NCI-H2227 treated with DMSO at 0.1 percent for 48 hours (cell line): ENCODE results near the gene SMIM7.

Experiments
- DNase-seq: peaks from one replicate; lab custom pipeline; 2025; lab: John Stamatoyannopoulos, UW

The SMIM7 gene

DNA sequence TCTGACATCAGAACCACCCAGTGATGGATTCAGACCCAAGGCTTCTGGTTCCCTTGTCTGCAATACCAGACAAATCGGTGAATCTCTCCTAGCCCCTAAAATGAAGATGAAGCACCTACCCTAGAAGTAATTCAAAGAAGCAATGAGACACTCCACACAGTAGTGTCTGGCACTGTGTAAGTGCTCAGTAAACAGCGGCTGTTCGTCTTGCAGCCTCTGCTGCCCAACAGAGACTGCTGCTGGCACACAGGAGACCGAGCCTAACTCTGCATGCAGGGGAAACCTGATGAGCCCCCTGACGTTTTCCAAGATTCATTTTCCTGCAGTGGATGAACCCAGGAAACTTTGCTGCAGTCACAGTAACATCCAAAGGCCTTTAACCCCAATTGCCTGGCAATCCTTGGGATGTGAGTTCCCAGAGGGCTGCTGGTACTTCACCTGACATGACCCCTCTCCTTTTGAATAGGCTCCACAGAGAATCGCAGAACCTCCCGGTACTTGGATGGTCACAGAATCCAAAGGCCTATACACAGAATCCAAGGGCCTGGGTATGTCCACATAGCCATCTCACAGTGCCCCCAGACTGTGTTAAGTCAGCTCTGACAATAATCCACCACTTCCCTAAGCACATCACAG is 38.7 kb downstream of the SMIM7 start:
- DNase-seq = no peak

GRCh38 chr19:16620584-16620983 is 39.4 kb downstream of the SMIM7 start:
- no peak for DNase-seq

- no peak for DNase-seq
Measured at GRCh38 chr19:16620018-16620417, 39.9 kb downstream of the SMIM7 start.

GRCh38 chr19:16619457-16619856 is 40.5 kb downstream of the SMIM7 start:
- no peak for DNase-seq

GRCh38 chr19:16618248-16618647 is 41.7 kb downstream of the SMIM7 start:
- no peak for DNase-seq

GRCh38 chr19:16615808-16616207 is 44.1 kb downstream of the SMIM7 start:
- no peak for DNase-seq

DNA sequence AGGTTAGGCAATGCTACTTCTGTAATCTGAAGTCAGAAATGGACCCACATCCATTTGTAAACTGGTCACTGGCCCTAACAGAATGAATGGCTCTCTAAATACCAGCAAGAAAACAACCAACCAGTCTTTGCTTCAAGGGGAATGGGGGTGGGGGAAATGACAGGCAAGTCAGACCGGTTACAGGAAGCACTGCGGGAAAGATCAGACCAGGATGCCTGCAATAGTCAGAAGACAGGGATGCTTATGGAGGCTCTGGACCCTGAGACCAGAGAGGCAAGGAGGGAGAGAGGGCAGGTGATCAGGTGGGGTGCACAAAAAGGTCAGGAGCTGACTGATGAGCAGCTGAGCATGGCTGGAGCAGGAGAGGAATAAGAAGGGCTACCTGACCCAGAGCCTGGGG is 45.0 kb downstream of the SMIM7 start:
- no peak for DNase-seq

- DNase-seq = no peak
Measured at GRCh38 chr19:16613841-16614240, 46.1 kb downstream of the SMIM7 start.

GRCh38 chr19:16612636-16613035 is 47.3 kb downstream of the SMIM7 start:
- DNase-seq = no peak

- DNase-seq = no peak
Measured at GRCh38 chr19:16611121-16611520, 48.8 kb downstream of the SMIM7 start.

GRCh38 chr19:16609511-16610200 is 50.3 kb downstream of the SMIM7 start:
- no peak for DNase-seq

GRCh38 chr19:16608290-16608739 is 51.6 kb downstream of the SMIM7 start:
- DNase-seq = no peak

GRCh38 chr19:16607819-16608218 is 52.1 kb downstream of the SMIM7 start:
- no peak for DNase-seq

- DNase-seq = no peak
Measured at GRCh38 chr19:16605553-16605994, 54.4 kb downstream of the SMIM7 start.

GRCh38 chr19:16605115-16605514 is 54.8 kb downstream of the SMIM7 start:
- no peak for DNase-seq

DNA sequence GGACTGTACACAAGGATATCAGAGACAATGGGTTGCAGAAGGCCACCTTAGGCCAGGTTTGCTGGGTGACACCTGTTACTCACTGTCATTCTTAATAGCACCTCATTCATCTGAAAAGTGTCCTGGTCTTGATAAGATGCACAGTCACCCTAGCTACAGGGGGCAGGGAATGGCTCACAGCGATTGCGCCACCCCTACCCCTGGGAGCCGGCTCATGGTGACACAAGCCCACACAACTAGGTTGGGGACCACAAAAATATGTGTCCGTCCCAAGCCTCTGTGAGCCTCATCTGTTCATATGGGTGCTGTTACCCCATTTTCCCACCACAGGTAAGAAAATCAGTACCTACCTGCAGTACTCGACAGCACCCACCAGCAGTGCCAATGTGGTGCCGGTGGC is 55.3 kb downstream of the SMIM7 start:
- no peak for DNase-seq

DNA sequence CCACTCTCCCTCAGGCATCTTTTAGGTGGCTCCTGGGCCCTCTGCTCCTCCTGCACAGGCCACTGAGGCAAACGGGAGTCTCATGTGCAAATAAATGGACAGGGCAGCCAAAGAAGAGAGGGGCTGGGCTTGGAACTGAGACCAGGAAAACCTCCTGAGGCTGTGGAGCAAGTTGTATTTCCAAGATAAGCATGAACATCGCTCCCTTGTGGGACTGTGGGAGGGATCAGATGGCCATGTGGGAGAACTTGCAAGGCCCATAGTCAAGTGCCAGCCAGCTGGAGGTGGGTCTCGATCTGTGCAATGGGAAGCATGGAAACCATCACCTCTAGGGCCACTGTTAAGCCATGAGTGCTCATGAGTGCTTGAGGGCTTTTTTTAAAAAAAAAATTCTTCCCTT is 56.9 kb downstream of the SMIM7 start:
- DNase-seq = no peak

DNA sequence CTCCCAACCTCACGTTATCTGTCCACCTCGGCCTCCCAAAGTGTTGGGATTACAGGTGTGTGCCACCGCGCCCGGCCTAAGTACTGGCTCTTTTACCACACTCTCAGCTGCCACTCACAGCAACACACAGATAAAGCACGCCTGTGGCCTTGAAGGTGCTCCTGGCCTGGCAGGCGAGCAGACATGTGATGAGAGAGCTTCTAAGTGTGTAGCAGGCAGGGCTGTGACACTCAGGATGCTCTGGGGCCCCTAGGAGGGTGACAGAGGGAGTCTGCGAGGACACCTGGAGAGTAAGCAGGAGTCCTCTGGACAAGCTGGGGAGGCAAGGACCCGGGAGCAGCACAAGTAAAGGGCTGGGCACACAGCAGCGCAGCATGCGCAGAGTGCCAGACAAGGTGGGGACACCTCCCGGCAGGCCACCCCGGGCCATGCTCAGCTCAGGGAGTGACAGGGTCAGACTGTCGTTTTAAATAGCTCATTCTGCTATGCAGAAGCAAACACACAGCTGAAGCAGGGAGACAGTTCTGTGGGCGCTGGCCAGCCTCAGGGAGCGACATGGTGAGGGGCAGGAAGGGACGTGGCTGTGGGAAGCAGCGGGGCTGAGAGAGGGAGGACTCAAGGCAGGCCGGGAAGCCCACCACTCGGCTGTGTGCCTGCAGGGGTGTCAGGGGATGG is 58.4 kb downstream of the SMIM7 start:
- no peak for DNase-seq

GRCh38 chr19:16600824-16601223 is 59.1 kb downstream of the SMIM7 start:
- no peak for DNase-seq

DNA sequence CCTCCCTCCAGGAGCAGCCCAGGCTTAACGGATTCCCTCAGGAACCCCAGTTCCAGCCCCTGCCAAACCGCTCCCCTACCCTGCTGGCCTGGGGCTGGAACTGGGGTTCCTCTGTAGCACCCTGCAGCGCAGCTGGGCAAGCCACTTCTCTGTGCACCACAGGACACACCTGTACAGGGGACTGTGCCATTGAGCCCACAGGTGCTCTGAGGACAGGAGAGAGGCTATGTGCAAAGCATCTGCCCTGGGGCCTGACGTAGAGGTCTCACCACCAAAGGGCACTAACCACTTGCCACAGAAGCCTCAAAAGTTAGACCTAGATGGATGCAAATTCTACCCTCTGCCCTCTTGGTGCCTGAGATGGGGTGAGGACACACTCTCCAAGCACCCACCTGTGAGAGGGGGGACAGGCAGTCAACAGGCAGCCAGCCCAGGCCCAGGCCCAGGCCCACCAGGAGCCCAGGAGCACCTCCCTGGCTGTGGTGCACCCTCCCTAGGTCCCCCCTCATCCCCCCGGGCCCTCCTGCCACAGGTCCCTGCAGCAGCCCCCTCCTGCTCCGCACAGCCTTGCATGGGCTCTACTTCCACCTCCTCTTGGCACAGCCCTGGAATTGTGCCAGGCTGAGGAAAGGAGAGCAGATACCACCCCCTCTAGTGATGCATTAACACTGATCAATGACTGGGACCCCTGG is 60.1 kb downstream of the SMIM7 start:
- DNase-seq = no peak

- no peak for DNase-seq
Measured at GRCh38 chr19:16598848-16599247, 61.1 kb downstream of the SMIM7 start.

DNA sequence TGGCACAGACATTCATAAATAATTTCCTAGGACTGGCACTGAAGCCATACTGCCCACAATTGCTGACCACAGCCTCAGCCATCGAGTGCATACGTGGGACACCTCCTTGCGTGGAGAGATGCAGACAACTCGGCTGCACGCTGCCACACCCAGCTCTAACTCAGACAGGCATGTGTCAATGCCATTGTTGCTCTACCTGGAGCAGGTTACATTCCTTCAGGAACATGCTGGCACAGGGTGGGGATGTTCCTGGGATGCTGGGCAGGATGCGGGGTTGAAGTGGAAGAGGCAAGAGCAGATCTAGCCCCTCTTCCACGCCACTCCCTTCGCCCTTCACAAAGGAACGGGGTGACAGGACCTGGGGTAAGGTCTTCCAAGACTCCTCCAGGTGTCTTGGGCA is 63.5 kb downstream of the SMIM7 start:
- DNase-seq = no peak
